Activated CD8-positive, alpha-beta memory T cell treated with anti-CD3 and anti-CD28 coated beads, Interleukin-2, amount 50 U/mL, for 1 hour (primary cell): Measurements from ENCODE around the gene PARS2.

ENCODE experiments used
- DNase-seq: peaks from one replicate; pipeline ENCODE4 v3.0.0-alpha.2; 2020; ENCODE audit errors: extremely low read depth

The PARS2 gene

DNA sequence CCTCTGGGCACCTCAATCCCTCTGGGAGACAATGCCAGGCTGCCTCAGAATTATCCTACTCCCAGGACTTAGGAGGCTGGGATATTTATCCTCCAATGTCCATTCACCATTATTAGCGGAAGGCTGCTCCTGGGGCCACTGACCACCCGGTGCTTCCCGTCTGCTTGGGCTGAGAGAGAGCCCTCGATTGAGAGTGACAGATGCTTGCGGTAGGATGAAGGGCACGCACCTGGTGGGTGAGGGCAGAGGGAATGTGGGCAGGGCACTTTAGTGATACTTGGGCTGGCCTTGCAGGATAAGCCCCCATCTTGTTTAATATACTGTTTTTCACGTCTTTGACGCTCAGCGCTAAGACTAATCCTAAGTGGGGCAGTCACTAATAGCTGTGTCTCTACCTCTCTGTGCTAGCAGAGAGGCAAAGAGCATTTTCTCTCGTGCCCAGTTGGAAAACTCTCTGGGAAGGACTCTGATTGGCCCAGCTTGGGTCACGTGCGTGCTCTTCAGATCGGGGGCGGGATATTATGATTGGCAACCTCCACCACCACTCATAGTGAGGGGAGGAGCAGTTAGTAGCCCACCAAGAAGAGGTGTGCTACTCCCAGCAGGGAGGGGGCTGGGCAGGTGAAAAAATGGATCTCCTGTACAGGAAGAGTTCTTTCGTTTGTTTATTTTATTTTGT, 10.6 kb upstream of the PARS2 start:
- no peak for DNase-seq

DNA sequence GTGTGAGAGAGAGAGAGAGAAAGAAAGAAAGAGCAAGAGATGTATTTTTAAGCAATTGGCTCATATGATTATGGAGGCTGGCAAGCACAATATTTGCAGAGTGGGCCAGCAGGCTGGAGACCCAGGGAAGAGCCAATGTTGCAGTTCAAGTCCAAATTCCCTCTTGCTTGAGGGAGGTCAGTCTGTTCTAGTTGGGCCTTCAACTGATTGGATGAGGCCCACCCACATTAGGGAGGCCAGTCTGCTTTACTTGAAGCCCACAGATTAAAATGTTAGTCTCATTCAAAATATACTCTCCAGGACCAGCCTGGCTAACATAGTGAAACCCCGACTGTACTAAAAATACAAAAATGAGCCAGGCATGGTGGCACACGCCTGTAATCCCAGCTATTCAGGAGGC, 8.6 kb upstream of the PARS2 start:
- DNase-seq: no peak

DNA sequence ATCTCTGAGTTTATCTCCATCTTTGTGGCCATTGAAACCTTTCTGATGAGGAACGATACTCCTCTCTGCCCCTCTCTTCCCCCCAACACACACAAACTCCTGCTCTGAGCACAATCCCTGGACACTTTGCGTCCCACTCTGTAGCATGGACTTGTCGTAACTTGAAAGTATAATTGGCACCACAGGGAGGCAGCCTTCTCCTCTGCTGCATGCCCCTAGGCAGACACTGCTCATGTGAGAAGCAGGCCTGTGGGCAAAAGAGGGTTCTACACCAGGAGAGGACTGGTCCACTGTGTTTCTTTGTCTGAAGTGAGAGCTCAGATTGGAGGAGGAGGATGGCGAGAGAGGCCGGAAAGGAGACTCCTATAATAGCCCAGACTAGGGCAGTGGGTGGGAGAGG, 3.8 kb upstream of the PARS2 start:
- no peak for DNase-seq

GRCh38 chr1:54767526-54767925, 3.2 kb upstream of the PARS2 start:
- DNase-seq: no peak

- no peak for DNase-seq
Measured at GRCh38 chr1:54766726-54767125, 2.4 kb upstream of the PARS2 start.

DNA sequence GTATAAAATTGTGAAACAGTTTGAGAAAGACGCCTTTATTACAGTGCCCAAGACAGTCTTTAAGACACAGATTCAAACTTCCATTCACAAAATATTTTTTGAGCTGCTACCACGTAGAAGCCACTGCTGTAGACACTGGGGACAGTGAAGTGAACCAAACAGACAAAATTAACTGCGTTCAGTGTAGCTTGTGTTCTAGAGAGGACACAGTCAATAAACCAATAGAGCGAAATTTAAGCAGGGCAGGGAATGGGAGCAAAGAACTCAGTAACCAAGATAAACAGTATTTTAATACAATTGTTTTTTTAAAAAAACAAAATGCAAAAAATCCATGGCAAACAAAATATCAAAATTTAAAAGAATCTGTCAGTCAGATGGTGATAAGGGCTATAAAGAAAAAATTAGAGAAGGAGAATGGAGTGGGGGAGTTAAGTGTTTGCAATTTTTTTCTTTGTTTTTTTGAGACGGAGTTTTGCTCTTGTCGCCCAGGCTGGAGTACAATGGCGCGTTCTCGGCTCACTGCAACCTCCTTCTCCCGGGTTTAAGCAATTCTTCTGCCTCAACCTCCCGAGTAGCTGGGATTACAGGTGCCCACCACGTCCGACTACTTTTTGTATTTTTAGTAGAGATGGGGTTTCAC, 719 bp upstream of the PARS2 start:
- DNase-seq: no peak

- DNase-seq: no peak
Measured at GRCh38 chr1:54763816-54764132, 549 bp downstream of the PARS2 start.

DNA sequence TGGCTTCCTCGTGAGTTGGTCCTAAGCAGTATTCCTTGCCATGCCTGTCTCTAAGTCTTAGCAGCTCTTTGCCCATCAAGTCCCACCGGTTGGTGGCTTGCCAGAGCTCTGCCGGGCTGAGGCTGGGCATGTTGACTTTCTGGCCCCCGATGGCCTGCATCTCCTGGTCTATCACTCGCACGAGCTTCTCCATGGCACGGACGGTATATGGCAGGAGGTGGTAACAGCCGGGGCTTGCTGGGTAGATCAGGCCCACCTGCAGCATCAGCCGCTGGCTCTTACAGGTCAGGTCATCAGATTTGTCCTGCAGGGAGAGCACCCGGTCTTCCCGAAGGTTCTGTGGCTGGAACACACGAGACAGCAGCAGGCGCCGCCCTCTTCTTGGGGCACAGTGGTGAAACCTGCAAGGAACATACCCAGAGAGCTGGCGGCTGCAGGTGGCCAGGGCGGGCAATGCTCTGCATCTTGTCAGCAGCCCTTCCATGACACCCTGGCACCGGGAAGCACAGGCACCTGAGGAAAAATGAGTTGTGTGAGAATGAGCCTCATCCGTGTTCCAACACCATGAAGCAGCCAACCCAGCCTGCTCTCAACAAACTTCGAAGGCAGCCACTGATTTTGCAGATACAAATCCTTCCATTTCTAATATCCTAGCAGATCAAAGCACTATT, 5.5 kb downstream of the PARS2 start:
- DNase-seq: no peak

DNA sequence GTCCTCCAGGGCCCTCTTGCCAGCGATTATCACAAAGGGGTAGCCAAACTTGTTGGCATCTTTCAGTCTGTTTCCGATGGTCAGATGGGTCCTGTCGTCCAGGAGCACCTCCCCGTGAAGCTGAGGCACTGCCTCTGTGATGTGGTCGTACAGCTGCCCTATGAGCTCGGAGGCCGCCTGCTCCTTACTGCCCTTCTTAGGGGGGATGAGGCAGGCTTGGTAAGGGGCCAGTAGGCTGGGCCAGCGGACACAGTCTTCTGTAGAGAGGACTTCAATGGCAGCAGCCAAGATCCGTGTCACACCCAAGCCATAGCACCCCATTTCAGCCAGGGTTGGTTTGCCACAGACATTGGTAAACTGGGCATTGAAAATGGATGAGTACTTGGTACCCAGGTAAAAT, 6.5 kb downstream of the PARS2 start:
- DNase-seq: no peak

GRCh38 chr1:54754486-54755285, 9.6 kb downstream of the PARS2 start:
- no peak for DNase-seq

GRCh38 chr1:54754045-54754444, 10.3 kb downstream of the PARS2 start:
- DNase-seq: no peak

DNA sequence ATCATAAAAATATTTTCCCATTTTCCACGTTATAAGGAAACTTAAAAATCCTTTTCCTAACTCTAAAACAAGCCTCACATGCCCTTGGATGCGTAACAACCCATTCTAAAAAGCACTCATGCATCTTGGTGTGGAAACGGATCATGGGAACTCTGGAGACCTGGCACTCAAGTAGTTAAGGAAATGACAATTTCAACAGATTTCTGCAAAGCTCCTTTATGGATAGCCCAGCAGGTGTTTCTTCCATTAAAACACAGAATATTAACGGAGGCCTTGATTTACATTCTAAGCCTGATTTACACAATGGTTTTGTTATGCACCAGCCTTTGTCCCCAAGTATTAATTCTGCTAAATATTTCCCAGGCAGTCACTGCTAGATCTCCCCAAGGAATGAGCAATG, 12.9 kb downstream of the PARS2 start:
- DNase-seq: no peak

DNA sequence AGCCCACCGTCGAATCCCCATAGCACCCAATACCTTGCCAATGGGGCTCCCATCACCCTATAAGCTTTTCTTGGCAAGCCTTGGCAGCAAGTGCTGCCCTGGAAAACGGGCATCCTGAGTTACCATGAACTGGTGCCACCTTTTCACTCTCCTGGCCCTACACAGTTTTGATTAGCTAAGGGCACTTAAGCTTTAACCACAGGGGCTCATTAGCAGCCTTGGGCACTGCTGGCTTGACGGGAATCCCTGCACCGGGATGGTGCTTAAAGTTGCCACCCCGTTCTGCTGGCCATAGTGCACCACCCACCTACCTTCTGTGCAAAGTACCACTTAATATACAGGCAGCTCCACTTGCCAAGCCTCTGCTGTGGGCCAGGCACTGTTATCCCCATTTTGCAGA, 13.7 kb downstream of the PARS2 start:
- DNase-seq: no peak

DNA sequence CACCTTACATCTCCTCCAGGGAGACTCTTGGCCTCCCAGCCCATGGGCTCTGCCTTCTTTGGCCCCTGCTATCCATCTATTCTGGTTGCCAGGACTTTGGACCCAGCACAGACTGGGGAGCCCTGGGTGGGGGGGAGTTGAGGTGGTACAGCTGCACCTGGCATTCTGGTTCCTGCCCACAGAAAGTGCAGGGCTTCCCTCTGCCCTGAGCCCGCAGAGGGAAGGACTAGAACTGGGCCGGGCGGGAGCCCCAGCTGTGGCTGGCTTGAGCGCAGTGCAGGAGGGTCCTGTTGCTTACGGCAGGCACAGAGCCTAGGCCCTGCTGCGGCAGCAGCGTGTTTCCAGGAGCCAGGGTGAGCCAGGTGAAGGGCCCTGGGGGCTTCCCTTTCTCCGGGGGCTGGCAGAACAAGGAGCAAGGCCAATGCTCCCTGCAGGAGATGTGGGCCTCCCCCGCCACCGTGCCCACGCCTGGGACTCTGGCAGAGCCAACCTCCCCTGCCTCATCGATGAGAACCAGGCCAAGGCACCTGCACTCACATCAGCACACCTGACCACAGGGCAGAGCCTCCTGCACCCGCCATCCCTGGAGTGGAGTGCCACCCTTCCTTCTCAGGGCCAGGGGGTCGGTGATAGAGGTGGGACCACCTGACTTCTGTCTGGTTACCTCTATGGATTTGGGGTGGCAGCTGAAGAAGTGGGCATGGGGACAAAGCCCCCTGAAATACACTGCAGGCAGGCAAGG, 16.1 kb downstream of the PARS2 start:
- DNase-seq: no peak

DNA sequence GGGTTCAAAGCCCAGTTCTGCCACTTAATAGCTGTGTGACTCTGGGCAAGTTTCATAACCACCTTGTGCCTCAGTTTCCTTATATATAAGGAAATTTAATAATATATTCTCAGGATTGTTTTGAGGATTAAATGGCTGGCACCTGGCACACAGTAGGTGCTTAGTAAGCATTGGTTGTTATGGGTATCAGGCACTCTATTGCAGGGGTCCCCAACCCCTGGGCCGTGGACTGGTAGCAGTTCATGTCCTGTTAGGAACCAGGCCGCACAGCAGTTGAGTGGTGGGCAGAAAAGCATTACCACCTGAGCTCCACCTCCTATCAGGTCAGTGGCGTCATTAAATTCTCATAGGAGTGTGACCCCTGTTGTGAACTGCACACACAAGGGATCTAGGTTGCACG, 18.5 kb downstream of the PARS2 start:
- DNase-seq: no peak

GRCh38 chr1:54745274-54745673, 19.0 kb downstream of the PARS2 start:
- DNase-seq: no peak

DNA sequence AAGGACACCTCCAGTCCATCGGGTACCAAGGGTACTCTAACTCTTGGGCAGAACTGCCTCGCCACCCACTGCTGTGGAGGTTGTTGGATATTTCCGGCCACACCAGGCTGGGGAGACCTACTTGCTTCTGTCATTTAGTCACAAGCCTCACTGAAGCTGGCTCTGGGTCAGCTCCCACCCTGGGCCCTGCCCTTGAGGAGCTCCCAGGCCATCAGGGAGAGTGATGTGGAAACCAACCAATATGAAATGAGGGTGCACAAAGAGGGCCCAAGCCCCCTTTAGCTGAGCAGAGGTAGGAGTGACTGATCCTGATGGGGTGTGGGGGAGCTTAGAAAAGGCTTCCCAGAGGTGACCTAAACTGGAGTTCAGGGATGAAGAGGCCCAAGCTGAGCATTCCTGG, 19.6 kb downstream of the PARS2 start:
- no peak for DNase-seq

DNA sequence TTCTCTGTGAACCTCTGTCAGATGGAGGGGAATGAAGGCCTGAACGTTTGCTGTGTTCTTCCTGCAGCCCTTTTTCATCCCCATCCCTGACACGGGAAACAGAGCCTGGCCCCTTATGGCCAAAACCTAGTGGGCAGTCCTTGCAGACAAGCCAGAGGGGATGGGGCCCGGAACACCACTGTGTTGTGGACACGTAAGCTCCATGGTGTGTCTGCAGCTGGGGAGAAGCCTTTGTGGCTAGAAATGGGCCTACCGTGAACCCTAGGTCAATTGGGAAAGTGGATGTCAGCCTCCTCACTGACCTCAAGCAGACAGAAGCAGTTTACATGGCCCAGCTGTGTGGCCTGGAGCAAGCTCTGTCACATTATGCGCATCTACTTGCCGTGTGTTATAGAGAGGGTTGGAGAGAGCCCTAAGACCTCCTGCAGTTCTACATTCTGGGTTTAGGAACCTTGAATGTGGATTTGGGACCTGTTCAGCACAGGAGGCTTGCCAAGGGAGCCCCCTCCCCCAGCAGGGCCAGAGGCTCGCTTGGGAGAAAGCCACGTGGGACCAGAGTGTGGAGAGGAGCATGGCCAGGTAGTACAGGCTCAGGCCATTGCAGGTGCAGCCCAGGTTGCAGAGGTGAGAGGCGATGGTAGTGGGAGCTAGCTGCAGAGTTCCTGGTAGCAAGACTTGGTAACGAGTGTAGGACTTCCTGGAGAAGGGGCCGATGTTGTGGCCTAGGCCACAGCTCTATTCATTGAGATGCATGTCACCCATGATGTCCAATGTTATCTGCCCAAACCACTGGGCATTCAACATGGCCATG, 20.7 kb downstream of the PARS2 start:
- no peak for DNase-seq

GRCh38 chr1:54742282-54742681, 22.0 kb downstream of the PARS2 start:
- no peak for DNase-seq

GRCh38 chr1:54741531-54741930, 22.8 kb downstream of the PARS2 start:
- no peak for DNase-seq

DNA sequence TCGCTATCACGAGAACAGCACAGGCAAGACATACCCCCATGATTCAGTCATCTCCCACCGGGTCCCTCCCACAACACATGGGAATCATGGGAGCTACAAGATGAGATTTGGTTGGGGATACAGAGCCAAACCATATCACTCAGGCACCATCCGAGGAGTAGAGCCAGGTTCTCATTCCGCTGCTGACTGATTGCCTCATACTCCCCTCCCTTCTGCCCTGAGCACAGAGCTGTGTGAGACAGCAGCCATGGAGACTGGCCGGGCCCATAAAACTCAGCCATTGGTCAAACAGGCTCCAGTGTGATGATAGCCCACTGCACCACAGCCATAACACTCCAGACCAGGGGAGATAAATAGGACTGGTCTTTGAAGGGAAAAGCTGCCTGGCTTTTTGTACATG, 26.1 kb downstream of the PARS2 start:
- DNase-seq: no peak
